Hepatocyte (in vitro differentiated cells): ENCODE data around the gene SLC35D2. TPM values are rescaled to one million over a fixed set of nuclear protein-coding genes. Genes with fewer than 3 reads are reported as not detected.

Experiments
- DNase-seq: peaks from one replicate; pipeline ENCODE4 v3.0.0-alpha.2; 2016; ENCODE audit warnings: low spot score
- H2AFZ ChIP-seq: fragments of 200-600 bp; sonication (generic); 2 replicates; pipeline ENCODE4 v1.6.0; 2016; ENCODE audit warnings: antibody characterized with exemption, mild to moderate bottlenecking
- H3K27ac ChIP-seq: fragments of 200-600 bp; sonication (generic); 2 replicates; pipeline ENCODE4 v1.5.1; 2016; ENCODE audit warnings: mild to moderate bottlenecking
- H3K27me3 ChIP-seq: fragments of 200-600 bp; sonication (generic); 2 replicates; pipeline ENCODE4 v1.6.1; 2016
- H3K36me3 ChIP-seq: fragments of 200-600 bp; sonication (generic); replicated peaks from 2 replicates; pipeline ENCODE4 v1.5.1; 2016; ENCODE audit warnings: low read depth; ENCODE audit not compliant: insufficient read depth
- H3K4me1 ChIP-seq: fragments of 200-600 bp; sonication (generic); 2 replicates; pipeline ENCODE4 v1.5.1; 2016; ENCODE audit warnings: mild to moderate bottlenecking, moderate library complexity; ENCODE audit not compliant: insufficient read depth
- H3K4me2 ChIP-seq: fragments of 200-600 bp; sonication (generic); 2 replicates; pipeline ENCODE4 v1.6.0; 2016
- H3K4me3 ChIP-seq: fragments of 200-600 bp; sonication (generic); 2 replicates; pipeline ENCODE4 v1.5.1; 2016; ENCODE audit warnings: mild to moderate bottlenecking
- H3K79me2 ChIP-seq: fragments of 200-600 bp; sonication (generic); 2 replicates; pipeline ENCODE4 v1.6.0; 2017; ENCODE audit warnings: mild to moderate bottlenecking
- H3K9me2 ChIP-seq: fragments of 200-600 bp; sonication (generic); replicated peaks from 2 replicates; pipeline ENCODE4 v1.6.0; 2017; ENCODE audit warnings: mild to moderate bottlenecking; ENCODE audit not compliant: insufficient read depth
- H3K9me3 ChIP-seq: fragments of 200-600 bp; sonication (generic); 2 replicates; pipeline ENCODE4 v1.5.1; 2016; ENCODE audit warnings: low read depth, mild to moderate bottlenecking
- H4K20me1 ChIP-seq: fragments of 200-600 bp; sonication (generic); 2 replicates; pipeline ENCODE4 v1.6.0; 2016; ENCODE audit warnings: mild to moderate bottlenecking; ENCODE audit not compliant: insufficient read depth, poor library complexity, severe bottlenecking
- CTCF ChIP-seq: fragments of 200-600 bp; sonication (generic); IDR thresholded peaks from 2 replicates; pipeline ENCODE4 v1.5.1; 2016; ENCODE audit warnings: antibody characterized with exemption, mild to moderate bottlenecking; ENCODE audit not compliant: poor library complexity
- EZH2 ChIP-seq: fragments of 200-600 bp; sonication (generic); IDR thresholded peaks from 2 replicates; pipeline ENCODE4 v1.6.1; 2016; ENCODE audit warnings: antibody characterized with exemption, mild to moderate bottlenecking, borderline replicate concordance
- EZH2phosphoT487 ChIP-seq: fragments of 200-600 bp; sonication (generic); IDR thresholded peaks from one replicate; pipeline ENCODE4 v1.6.1; 2018; ENCODE audit warnings: antibody characterized with exemption, mild to moderate bottlenecking, low read depth, moderate library complexity; ENCODE audit not compliant: unreplicated experiment, severe bottlenecking
- WGBS: methylation state at CpG from one replicate; pipeline ENCODE4 v1.1.6; 2016; ENCODE audit warnings: low lambda C conversion rate; ENCODE audit errors: missing lambda C conversion rate; 5-methylcytosine and 5-hydroxymethylcytosine counted together
- polyA plus RNA-seq: library from polyadenylated mRNA; unstranded; fragments of >200 nt; fragmentation: Nextera tagmentation; extraction: Ambion mirVana; gene quantifications from 2 replicates; pipeline ENCODE4 v1.2.1, GENCODE V29; 2016
- total RNA-seq: library from RNA; depleted of rRNA; stranded (reverse); fragments of >200 nt; gene quantifications from 2 replicates; pipeline ENCODE4 v1.2.3, GENCODE V29; 2014

SLC35D2 gene
- total and polyA plus RNA-seq, 2 experiments from 2014 or later, result 77.7 to 87.5 TPM

- H3K4me1 ChIP-seq, result no peaks in the 10 kb centered on the region
- TF ChIP-seq CTCF, result no peak
- no peak for TF ChIP-seq EZH2
- TF ChIP-seq EZH2phosphoT487, result no peak
- DNase-seq, result no peak
- no peaks in the 10 kb centered on the region for H3K36me3 ChIP-seq
- H2AFZ ChIP-seq, result no peak overlapping the region
- H3K27ac ChIP-seq, result no peak overlapping the region
- no peaks in the 10 kb centered on the region for H3K79me2 ChIP-seq
- H3K9me2 ChIP-seq, result no peaks in the 10 kb centered on the region
- H4K20me1 ChIP-seq, result no peaks in the 10 kb centered on the region
- H3K9me3 ChIP-seq, result no peaks in the 10 kb centered on the region
- H3K4me3 ChIP-seq, result no peak overlapping the region
- H3K4me2 ChIP-seq, result no peak overlapping the region
- no peaks in the 10 kb centered on the region for H3K27me3 ChIP-seq
- WGBS, result 60% methylated on average over 3 of the region's 3 CpGs
These were observed 89.9 kb downstream of the SLC35D2 start for GRCh38 chr9:96293498-96294158.

- H3K27ac ChIP-seq, result no peak overlapping the region
- H3K79me2 ChIP-seq, result no peaks in the 10 kb centered on the region
- no peak for DNase-seq
- no peaks in the 10 kb centered on the region for H3K36me3 ChIP-seq
- TF ChIP-seq EZH2, result no peak
- TF ChIP-seq CTCF, result no peak
- TF ChIP-seq EZH2phosphoT487, result no peak
- no peaks in the 10 kb centered on the region for H3K9me2 ChIP-seq
- H3K4me3 ChIP-seq, result no peak overlapping the region
- H3K9me3 ChIP-seq, result no peaks in the 10 kb centered on the region
- H3K4me1 ChIP-seq, result no peaks in the 10 kb centered on the region
- H3K4me2 ChIP-seq, result no peak overlapping the region
- H2AFZ ChIP-seq, result no peak overlapping the region
- no peaks in the 10 kb centered on the region for H4K20me1 ChIP-seq
- no peaks in the 10 kb centered on the region for H3K27me3 ChIP-seq
- WGBS, result 100% methylated on average over 2 of the region's 2 CpGs
These were observed 94.1 kb downstream of the SLC35D2 start for GRCh38 chr9:96289392-96289791.

GRCh38 chr9:96281641-96282040 lies 101.9 kb downstream of the SLC35D2 start:
- peak overlapping the region; percentile 9 for H3K27ac ChIP-seq
- H3K4me2 ChIP-seq, result no peak overlapping the region
- no peaks in the 10 kb centered on the region for H3K36me3 ChIP-seq
- no peaks in the 10 kb centered on the region for H4K20me1 ChIP-seq
- H3K4me3 ChIP-seq, result no peak overlapping the region
- H3K27me3 ChIP-seq, result no peaks in the 10 kb centered on the region
- 77% methylated on average over 6 of the region's 6 CpGs for WGBS
- TF ChIP-seq EZH2, result no peak
- DNase-seq, result no peak
- H3K9me2 ChIP-seq, result no peaks in the 10 kb centered on the region
- H3K79me2 ChIP-seq, result no peaks in the 10 kb centered on the region
- H2AFZ ChIP-seq, result no peak overlapping the region
- no peaks in the 10 kb centered on the region for H3K9me3 ChIP-seq
- H3K4me1 ChIP-seq, result no peaks in the 10 kb centered on the region

GRCh38 chr9:96279932-96280331 lies 103.6 kb downstream of the SLC35D2 start:
- H3K79me2 ChIP-seq, result no peaks in the 10 kb centered on the region
- H3K27ac ChIP-seq, result no peak overlapping the region
- no peaks in the 10 kb centered on the region for H3K36me3 ChIP-seq
- peak; percentile 37 for DNase-seq
- no peaks in the 10 kb centered on the region for H3K4me1 ChIP-seq
- H3K4me3 ChIP-seq, result no peak overlapping the region
- no peaks in the 10 kb centered on the region for H3K27me3 ChIP-seq
- WGBS, result 73% methylated on average over 8 of the region's 8 CpGs
- H3K4me2 ChIP-seq, result no peak overlapping the region
- H2AFZ ChIP-seq, result no peak overlapping the region
- no peak for TF ChIP-seq CTCF
- no peak for TF ChIP-seq EZH2
- no peak for TF ChIP-seq EZH2phosphoT487
- no peaks in the 10 kb centered on the region for H3K9me3 ChIP-seq
- H3K9me2 ChIP-seq, result no peaks in the 10 kb centered on the region
- H4K20me1 ChIP-seq, result no peaks in the 10 kb centered on the region
